Measurements from ENCODE around the gene RAB24.
"Not testable (repeated sequence)": the region's sequence is repeated elsewhere in the genome, so short reads cannot be mapped to it uniquely, and the experiment has no call there.

RAB24 gene

DNA sequence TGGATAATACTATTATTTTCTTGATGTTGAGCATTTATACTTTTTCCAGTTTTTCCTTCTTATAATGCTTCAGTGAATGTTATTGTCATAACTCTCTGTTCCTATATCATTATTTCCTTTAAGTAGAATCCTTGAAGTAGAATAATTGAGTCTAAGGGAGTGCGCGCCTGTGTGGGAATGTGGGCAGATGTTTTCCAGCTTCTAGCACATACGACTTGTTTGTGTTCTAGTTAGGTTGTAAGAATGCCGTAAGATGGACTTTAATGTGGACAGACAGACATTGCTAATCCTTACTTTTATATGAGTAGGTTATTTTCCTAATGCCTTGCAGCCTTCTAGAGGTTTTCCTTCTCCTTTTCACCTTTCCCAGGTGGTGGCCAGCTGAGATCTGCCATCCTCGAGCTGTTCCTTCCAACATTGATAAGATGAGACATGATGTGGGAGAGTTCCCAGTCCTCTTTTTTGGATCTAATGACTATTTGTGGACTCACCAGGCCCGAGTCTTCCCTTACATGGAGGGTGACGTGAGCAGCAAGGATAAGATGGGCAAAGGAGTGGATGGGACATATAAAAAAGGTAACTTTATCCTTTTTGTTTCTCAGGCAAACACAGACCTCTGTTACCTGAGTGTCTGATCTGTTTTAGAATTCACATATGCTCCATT lies 34.2 kb downstream of the RAB24 start:
- no peak overlapping the region for H3K4me3 ChIP-seq (ENCODE audit: low read depth, low read length)
- TF ChIP-seq, protein P1, sequence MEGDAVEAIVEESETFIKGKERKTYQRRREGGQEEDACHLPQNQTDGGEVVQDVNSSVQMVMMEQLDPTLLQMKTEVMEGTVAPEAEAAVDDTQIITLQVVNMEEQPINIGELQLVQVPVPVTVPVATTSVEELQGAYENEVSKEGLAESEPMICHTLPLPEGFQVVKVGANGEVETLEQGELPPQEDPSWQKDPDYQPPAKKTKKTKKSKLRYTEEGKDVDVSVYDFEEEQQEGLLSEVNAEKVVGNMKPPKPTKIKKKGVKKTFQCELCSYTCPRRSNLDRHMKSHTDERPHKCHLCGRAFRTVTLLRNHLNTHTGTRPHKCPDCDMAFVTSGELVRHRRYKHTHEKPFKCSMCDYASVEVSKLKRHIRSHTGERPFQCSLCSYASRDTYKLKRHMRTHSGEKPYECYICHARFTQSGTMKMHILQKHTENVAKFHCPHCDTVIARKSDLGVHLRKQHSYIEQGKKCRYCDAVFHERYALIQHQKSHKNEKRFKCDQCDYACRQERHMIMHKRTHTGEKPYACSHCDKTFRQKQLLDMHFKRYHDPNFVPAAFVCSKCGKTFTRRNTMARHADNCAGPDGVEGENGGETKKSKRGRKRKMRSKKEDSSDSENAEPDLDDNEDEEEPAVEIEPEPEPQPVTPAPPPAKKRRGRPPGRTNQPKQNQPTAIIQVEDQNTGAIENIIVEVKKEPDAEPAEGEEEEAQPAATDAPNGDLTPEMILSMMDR (IDR thresholded peaks at IDR 0.05; ENCODE audit: control insufficient read depth, extremely low read depth, insufficient read depth) = no peak
- DNase-seq (ENCODE audit: low read depth) = no peak

GRCh38 chr5:177265395-177265794 lies 38.1 kb downstream of the RAB24 start:
- H3K4me3 ChIP-seq (ENCODE audit: low read depth, low read length) = no peak overlapping the region
- TF ChIP-seq, protein P1 (IDR thresholded peaks at IDR 0.05; ENCODE audit: control insufficient read depth, extremely low read depth, insufficient read depth) = no peak
- DNase-seq (ENCODE audit: low read depth) = no peak

- TF ChIP-seq, protein P1 (IDR thresholded peaks at IDR 0.05; ENCODE audit: control insufficient read depth, extremely low read depth, insufficient read depth) = no peak
- no peak overlapping the region for H3K4me3 ChIP-seq (ENCODE audit: low read depth, low read length)
- no peak for DNase-seq (ENCODE audit: low read depth)
Measured at GRCh38 chr5:177264178-177264577, 39.3 kb downstream of the RAB24 start.

DNA sequence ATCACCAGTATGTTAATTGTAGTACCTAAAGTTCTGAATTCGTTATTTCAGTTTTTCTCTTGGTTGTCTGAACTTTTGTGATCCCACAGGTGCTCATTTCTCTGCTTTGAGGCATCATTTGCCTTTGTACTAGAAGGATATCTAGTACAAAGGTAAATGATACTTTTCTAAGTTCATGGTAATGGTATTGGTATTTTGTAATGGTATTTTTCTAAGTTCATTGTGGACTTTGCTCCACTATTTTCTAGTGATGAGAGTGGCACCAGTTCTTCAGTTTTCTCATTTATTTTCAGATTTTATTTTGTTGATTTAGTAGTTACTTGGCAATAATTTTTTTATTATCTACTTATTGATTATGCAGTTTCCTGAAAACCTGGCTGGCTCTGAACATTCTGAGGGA lies 42.0 kb downstream of the RAB24 start:
- TF ChIP-seq, protein P1 (IDR thresholded peaks at IDR 0.05; ENCODE audit: control insufficient read depth, extremely low read depth, insufficient read depth) = no peak
- DNase-seq (ENCODE audit: low read depth) = no peak
- no peak overlapping the region for H3K4me3 ChIP-seq (ENCODE audit: low read depth, low read length)

GRCh38 chr5:177260961-177261360 lies 42.6 kb downstream of the RAB24 start:
- TF ChIP-seq, protein P1 (IDR thresholded peaks at IDR 0.05; ENCODE audit: control insufficient read depth, extremely low read depth, insufficient read depth) = no peak
- no peak for DNase-seq (ENCODE audit: low read depth)
- H3K4me3 ChIP-seq (ENCODE audit: low read depth, low read length) = no peak overlapping the region

GRCh38 chr5:177258711-177259110 lies 44.8 kb downstream of the RAB24 start:
- H3K4me3 ChIP-seq (ENCODE audit: low read depth, low read length); DNase-seq (ENCODE audit: low read depth): not testable (repeated sequence)

DNA sequence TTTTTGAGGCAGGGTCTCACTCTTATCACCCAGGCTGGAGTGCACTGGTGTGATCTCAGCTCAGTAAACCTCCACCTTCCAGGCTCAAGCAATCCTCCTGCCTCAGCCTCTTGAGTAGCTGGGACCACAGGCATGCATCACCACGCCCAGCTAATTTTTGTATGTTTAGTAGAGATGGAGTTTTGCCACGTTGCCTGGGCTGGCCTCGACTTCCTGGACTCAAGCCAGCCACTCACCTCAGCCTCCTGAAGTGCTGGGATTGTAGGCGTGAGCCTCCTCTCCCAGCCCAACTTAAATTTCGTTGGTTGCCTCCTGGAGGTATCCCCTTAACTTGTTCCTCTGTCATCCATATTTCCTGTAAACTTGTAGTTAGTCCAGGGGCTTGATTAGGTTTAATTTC lies 47.2 kb downstream of the RAB24 start:
- no peak for DNase-seq (ENCODE audit: low read depth)
- TF ChIP-seq, protein P1 (IDR thresholded peaks at IDR 0.05; ENCODE audit: control insufficient read depth, extremely low read depth, insufficient read depth) = no peak
- no peak overlapping the region for H3K4me3 ChIP-seq (ENCODE audit: low read depth, low read length)
